Breast epithelium (tissue), 4 donors: Measurements from ENCODE around the gene GRIK1. TPM values are rescaled to one million over a fixed set of nuclear protein-coding genes. Genes with fewer than 3 reads are reported as not detected.

ENCODE experiments used
- DNase-seq, 2 donors: peaks; one replicate each; pipeline ENCODE4 v3.0.0-alpha.2; 2019; ENCODE audit warnings: low spot score in 2 of 2
- H3K27ac ChIP-seq, 2 donors: fragments of 200-600 bp; sonication (generic) in 1 of 2; one replicate each; pipeline ENCODE4 v1.5.1; 2016 to 2019; ENCODE audit warnings: mild to moderate bottlenecking in 1 of 2
- H3K27me3 ChIP-seq, 2 donors: fragments of 200-600 bp; sonication (generic) in 1 of 2; one replicate each; pipeline versions ENCODE4 v1.5.1 to v1.6.0; 2017 to 2019; ENCODE audit warnings: control low read depth in 1 of 2, mild to moderate bottlenecking in 1 of 2
- H3K36me3 ChIP-seq: fragments of 200-600 bp; one replicate; pipeline ENCODE4 v1.5.1; 2019
- H3K4me1 ChIP-seq, 2 donors: fragments of 200-600 bp; sonication (generic); one replicate each; pipeline ENCODE4 v1.5.1; 2016 to 2019; ENCODE audit warnings: control low read depth in 1 of 2
- H3K4me3 ChIP-seq, 3 donors: fragments of 200-600 bp; sonication (generic); 1 replicate in 2 of 3; 2 replicates in 1 of 3; pipeline ENCODE4 v1.5.1; 2016 to 2019; ENCODE audit warnings: mild to moderate bottlenecking in 3 of 3, moderate library complexity in 2 of 3
- H3K9me3 ChIP-seq, 2 donors: fragments of 200-600 bp; sonication (generic) in 1 of 2; one replicate each; pipeline ENCODE4 v1.5.1; 2016 to 2019; ENCODE audit warnings: control low read depth in 1 of 2
- POLR2A ChIP-seq: fragments of 450-650 bp; IDR thresholded peaks from one replicate; pipeline ENCODE4 v1.6.1; 2016; ENCODE audit warnings: antibody characterized with exemption, mild to moderate bottlenecking, moderate library complexity
- POLR2AphosphoS5 ChIP-seq, 3 donors: sonication (generic); formaldehyde crosslinking; IDR thresholded peaks; one replicate each; pipeline ENCODE4 v1.6.1; 2017; ENCODE audit warnings: antibody characterized with exemption in 3 of 3
- intact Hi-C: fragments of 100-400 bp; cut with DNase I; formaldehyde crosslinking; loops from one replicate; pipeline ENCODE4 v1.15.1; 2023; ENCODE audit warnings: low total_unique reads
- total RNA-seq, 3 donors: library from RNA; depleted of rRNA; stranded (reverse); fragments of >200 nt; gene quantifications; one replicate each; pipeline ENCODE4 v1.1.0, GENCODE V29; 2016
- TF ChIP-seq, protein P1 (sequence below), 3 donors: fragments of 450-650 bp; IDR thresholded peaks; one replicate each; pipeline ENCODE4 v1.5.1; 2016 to 2017; ENCODE audit warnings: antibody characterized with exemption in 3 of 3, mild to moderate bottlenecking in 3 of 3, moderate library complexity in 3 of 3

The GRIK1 gene
- total RNA-seq, 3 donors from 2014 or later, result 0.33 to 1.3 TPM; not detected in 1

GRCh38 chr21:29601047-29601446 lies 338.7 kb downstream of the GRIK1 start:
- no peaks in the 10 kb centered on the region for H3K9me3 ChIP-seq

DNA sequence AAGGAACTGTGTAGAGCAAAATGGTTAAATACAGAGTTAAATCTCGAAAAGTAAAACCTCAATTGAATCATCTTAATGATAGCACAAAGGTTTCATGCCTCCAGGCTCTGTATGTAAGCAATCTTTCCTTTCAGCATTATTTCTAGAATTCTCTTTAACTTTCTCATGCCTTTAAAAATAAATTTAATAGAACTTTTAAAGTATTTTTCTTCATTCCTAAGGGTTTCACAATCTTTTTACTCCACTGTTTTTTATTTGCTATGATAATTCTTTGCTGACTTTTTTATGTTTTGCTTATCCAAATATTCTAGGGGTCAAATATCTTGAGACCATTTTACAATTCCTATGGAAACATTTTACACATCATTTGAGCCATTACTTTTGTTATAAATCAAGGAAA lies 353.1 kb downstream of the GRIK1 start:
- Histone ChIP-seq H3K4me3 (no peak overlapping the region), H3K9me3 (no peaks in the 10 kb centered on the region), H3K27ac (no peak overlapping the region), H3K27me3 (no peaks in the 10 kb centered on the region), H3K4me1 (no peaks in the 10 kb centered on the region), H3K36me3 (no peaks in the 10 kb centered on the region)
- TF ChIP-seq POLR2A, result no peak
- TF ChIP-seq, protein P1, sequence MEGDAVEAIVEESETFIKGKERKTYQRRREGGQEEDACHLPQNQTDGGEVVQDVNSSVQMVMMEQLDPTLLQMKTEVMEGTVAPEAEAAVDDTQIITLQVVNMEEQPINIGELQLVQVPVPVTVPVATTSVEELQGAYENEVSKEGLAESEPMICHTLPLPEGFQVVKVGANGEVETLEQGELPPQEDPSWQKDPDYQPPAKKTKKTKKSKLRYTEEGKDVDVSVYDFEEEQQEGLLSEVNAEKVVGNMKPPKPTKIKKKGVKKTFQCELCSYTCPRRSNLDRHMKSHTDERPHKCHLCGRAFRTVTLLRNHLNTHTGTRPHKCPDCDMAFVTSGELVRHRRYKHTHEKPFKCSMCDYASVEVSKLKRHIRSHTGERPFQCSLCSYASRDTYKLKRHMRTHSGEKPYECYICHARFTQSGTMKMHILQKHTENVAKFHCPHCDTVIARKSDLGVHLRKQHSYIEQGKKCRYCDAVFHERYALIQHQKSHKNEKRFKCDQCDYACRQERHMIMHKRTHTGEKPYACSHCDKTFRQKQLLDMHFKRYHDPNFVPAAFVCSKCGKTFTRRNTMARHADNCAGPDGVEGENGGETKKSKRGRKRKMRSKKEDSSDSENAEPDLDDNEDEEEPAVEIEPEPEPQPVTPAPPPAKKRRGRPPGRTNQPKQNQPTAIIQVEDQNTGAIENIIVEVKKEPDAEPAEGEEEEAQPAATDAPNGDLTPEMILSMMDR (IDR thresholded peaks at IDR 0.05), result no peak
- TF ChIP-seq POLR2AphosphoS5 (IDR thresholded peaks at IDR 0.05), result no peak
- intact Hi-C loops, result no loop called here
- no peak for DNase-seq

More at GRCh38 chr21:29601047-29601446, 338.7 kb downstream of the GRIK1 start:
- H3K27ac ChIP-seq, result no peak overlapping the region
- intact Hi-C loops, result no loop called here
- no peaks in the 10 kb centered on the region for H3K36me3 ChIP-seq
- DNase-seq, result no peak
- TF ChIP-seq POLR2A (no peak), POLR2AphosphoS5 (IDR thresholded peaks at IDR 0.05) (no peak)
- TF ChIP-seq, protein P1 (IDR thresholded peaks at IDR 0.05), result no peak
- no peaks in the 10 kb centered on the region for H3K27me3 ChIP-seq
- no peaks in the 10 kb centered on the region for H3K4me1 ChIP-seq
- no peak overlapping the region for H3K4me3 ChIP-seq

- intact Hi-C loops, result no loop called here
Observed at GRCh38 chr21:29585462-29585861, 354.3 kb downstream of the GRIK1 start.

GRCh38 chr21:29583424-29583924 lies 356.3 kb downstream of the GRIK1 start:
- H3K4me1 ChIP-seq, result no peaks in the 10 kb centered on the region
- no peak overlapping the region for H3K27ac ChIP-seq
- H3K36me3 ChIP-seq, result no peaks in the 10 kb centered on the region
- TF ChIP-seq, protein P1 (IDR thresholded peaks at IDR 0.05), result no peak
- TF ChIP-seq POLR2A (no peak), POLR2AphosphoS5 (IDR thresholded peaks at IDR 0.05) (no peak)
- H3K9me3 ChIP-seq, result no peaks in the 10 kb centered on the region
- H3K4me3 ChIP-seq, result no peak overlapping the region
- intact Hi-C loops, result no loop called here
- H3K27me3 ChIP-seq, result no peaks in the 10 kb centered on the region
- no peak for DNase-seq

More at GRCh38 chr21:29585462-29585861, 354.3 kb downstream of the GRIK1 start:
- no peak overlapping the region for H3K4me3 ChIP-seq
- no peak for DNase-seq
- no peaks in the 10 kb centered on the region for H3K36me3 ChIP-seq
- H3K27me3 ChIP-seq, result no peaks in the 10 kb centered on the region
- H3K9me3 ChIP-seq, result no peaks in the 10 kb centered on the region
- H3K27ac ChIP-seq, result no peak overlapping the region
- no peaks in the 10 kb centered on the region for H3K4me1 ChIP-seq
- TF ChIP-seq, protein P1 (IDR thresholded peaks at IDR 0.05), result no peak
- no peak for TF ChIP-seq POLR2AphosphoS5 (IDR thresholded peaks at IDR 0.05)
- TF ChIP-seq POLR2A, result no peak

DNA sequence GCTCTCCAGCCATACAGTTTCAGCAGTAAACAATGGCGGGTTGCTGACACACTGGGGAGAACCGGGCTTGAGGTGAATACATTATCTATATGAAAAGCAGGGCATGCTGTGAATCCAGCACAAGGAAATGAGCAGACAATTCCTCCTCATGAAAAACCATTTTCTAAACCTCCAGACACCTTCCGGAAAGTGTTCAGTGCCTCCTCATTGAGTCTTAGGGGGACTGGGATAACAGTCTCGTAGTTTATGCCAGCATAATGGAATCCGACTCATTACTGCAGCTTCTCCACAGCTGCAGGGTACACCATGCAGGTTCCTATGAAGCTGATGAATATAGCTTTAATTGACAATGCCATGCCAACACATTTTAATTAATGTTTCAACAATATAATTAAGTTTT lies 356.9 kb downstream of the GRIK1 start:
- H3K27me3 ChIP-seq, result no peaks in the 10 kb centered on the region
- H3K27ac ChIP-seq, result no peak overlapping the region
- intact Hi-C loops, result no loop called here
- TF ChIP-seq POLR2AphosphoS5 (IDR thresholded peaks at IDR 0.05) (no peak), POLR2A (no peak)
- TF ChIP-seq, protein P1 (IDR thresholded peaks at IDR 0.05), result no peak
- H3K9me3 ChIP-seq, result no peaks in the 10 kb centered on the region
- no peaks in the 10 kb centered on the region for H3K4me1 ChIP-seq
- DNase-seq, result no peak
- no peak overlapping the region for H3K4me3 ChIP-seq
- H3K36me3 ChIP-seq, result no peaks in the 10 kb centered on the region
